IPS-18c (cell line): Measurements from ENCODE around the gene GRP.

Experiments
- H3K4me3 ChIP-seq: 2 replicates; pipeline ENCODE4 v1.7.0; 2013; ENCODE audit warnings: low read depth, mild to moderate bottlenecking, low read length, moderate library complexity; ENCODE audit not compliant: insufficient read depth
- H3K9me3 ChIP-seq: one replicate; pipeline ENCODE4 v1.6.1; 2013; ENCODE audit warnings: mild to moderate bottlenecking, low read length, moderate library complexity; ENCODE audit not compliant: control insufficient read depth, insufficient read depth

Gene GRP

GRCh38 chr18:59219672-59220163 is at the start of gene GRP:
Gene GRP (plus strand): TSS chr18:59220158. CDS start chr18:59220266, 108 bp downstream.
- Histone ChIP-seq H3K9me3 (no peaks in the 10 kb centered on the region), H3K4me3 (peak within 1 kb of the TSS; percentile 47)

DNA sequence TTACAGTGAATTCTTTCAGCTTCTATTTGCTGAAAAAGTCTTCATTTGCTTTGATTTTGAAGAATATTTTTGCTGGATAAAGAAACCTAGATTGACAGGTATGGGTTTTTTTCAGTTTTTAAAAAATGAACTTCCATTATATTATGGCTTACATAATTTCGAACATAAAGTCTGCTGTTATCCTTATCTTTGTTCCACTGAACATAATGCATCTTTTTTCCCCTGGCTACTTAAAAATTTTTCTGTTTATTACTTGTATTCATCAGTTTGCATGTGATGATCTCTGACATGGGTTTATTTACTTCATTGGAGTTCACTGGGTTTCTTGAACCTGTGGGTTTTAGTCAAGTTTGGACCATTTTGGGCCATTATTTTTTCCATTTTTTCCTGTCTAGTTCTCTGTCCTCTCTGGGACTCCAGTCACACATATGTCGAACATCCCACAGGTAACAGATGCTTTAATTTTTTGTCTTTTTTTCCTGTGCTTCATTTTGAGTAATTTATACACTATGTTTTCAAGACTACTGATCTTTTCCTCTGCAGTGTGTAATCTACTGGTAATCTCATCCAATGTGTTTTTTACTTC is 47.2 kb upstream of the GRP start:
- Histone ChIP-seq H3K9me3 (no peaks in the 10 kb centered on the region), H3K4me3 (no peak overlapping the region)

DNA sequence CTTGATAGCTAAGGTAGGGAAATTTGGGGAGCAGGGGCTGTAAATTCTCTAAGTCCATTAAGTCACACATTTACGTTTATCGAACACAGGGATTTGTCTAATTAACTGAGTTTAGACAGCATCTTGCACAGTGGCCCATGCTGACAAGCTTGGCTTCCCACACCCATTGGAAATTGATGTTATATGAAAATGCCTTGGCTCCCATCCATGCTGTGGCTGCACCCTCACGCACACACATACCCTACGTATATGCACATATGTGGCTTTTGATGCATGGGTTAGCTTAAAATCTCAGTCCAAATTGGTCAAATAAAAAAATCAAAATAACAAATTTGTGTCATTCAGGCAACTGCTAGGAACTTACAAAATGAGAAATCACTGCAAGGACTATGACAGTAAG is 42.5 kb upstream of the GRP start:
- H3K4me3 ChIP-seq: no peak overlapping the region
- H3K9me3 ChIP-seq: peaks cover 2% of the 10 kb centered on the region

DNA sequence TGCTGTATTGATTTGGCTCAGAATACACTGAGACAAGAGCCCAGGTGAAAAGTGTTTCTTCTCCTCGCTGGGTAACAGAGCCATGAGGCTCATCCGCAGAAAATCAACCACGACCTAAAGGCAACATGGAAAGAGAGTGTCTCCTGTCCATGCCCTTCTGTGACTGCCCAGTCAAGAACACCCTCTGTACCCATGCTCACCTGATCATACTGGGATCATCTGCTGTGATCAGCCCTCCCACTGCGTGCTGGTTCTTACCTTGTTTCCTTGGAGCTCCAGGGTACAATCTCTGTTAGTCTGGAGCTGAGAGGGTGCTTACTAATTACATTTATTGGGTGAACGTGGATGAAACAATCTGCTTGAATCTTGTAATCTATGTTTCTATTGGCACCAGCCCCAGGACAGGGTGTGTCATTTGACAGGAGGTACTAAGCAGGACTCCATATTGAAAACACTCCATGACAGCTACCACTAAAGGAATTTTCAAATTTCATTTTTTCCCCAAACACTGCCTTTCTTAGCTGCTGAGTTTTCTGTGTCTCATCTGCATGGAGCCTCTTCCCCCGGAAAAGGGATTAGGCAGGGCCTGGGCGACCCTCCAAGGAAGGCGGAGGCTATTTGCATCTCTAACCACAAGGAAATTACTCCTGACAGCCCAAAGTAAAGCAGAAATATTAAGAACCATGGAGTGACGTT is 39.7 kb upstream of the GRP start:
- H3K9me3 ChIP-seq: peaks cover 2% of the 10 kb centered on the region
- H3K4me3 ChIP-seq: no peak overlapping the region

DNA sequence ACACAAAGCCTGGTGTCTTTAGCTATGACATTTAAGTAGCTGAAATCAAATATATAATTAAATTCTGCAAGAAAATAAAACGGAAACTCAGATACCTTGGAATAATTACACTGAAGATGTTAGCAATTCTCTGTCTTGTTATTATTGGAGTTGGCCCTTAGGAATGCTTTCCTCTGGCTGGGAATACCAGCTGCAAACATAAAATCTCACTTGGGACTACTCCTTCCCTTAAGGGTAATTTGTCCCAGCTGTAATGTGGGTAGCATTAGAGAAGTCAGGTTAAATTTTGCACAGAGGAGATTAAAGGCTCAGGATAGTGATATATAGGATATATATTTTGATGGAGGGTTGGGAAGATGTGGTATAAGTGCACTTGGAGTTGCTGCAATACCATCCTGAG is 37.3 kb upstream of the GRP start:
- Histone ChIP-seq H3K4me3 (no peak overlapping the region), H3K9me3 (peaks cover 2% of the 10 kb centered on the region)

DNA sequence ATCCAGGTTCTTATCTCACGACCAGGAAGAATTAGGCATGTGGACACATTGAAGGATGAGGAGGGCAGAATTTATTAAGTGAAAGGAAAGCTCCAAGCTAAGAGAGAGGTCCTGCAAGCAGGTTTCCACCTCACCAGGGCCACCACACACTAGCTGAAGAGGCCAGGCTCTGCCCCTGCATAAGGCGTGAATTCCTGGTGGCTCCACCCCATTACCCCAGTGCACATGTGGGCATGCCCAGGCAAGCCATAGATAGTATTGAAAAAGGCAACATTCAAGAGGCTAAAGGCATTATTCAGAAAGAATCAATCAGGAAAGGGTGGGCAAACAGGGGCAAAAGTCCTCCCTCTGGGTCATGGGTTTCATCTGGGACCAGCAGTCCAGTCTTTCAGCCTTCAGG is 30.9 kb upstream of the GRP start:
- H3K4me3 ChIP-seq: no peak overlapping the region; the same call in 1 of the 2 replicates
- H3K9me3 ChIP-seq: peaks cover 3% of the 10 kb centered on the region

DNA sequence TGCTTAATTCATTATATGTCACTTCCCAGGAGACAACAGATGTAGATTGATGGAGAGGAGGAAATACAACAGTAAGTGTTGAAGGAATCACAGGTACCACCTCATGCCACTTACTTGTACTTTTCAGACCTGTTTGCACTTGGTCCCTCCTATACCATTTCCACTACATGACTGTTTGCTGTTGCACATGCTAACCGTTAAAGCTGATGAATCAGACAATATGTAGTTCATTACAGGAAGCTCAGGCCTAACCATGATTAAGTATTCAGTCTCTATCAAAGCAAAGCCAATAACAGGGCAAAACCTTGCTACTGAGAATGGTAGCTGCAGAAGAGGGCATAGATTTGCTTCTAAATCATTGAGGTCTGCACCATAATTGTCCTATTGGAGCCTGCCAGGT is 30.2 kb upstream of the GRP start:
- Histone ChIP-seq H3K9me3 (peaks cover 3% of the 10 kb centered on the region), H3K4me3 (no peak overlapping the region)

- H3K9me3 ChIP-seq: no peaks in the 10 kb centered on the region
- H3K4me3 ChIP-seq: no peak overlapping the region
These were observed 23.7 kb upstream of the GRP start for GRCh38 chr18:59196161-59196725.

DNA sequence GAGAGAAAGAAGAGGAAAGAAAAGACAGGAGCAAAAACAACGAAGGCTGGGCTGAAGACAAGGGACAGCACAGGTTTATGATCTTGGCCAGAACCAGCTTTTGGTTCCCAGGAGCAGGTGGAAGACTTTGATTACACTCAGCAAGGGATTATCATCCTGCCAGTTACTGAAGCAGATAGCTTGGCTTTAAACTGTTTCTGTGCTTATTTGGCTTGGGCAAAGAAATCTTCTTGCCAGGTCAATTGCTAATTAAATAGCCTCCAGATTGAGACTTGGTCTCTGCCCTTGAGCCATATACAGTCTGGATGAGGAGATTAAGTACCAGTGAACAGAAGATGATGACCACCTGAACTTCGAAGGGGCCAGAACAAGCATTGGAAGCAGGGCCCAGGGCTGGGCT is 22.3 kb upstream of the GRP start:
- H3K4me3 ChIP-seq: no peak overlapping the region

GRCh38 chr18:59198215-59198614 is 21.7 kb upstream of the GRP start:
- Histone ChIP-seq H3K4me3 (no peak overlapping the region), H3K9me3 (no peaks in the 10 kb centered on the region)

More for the DNA sequence above, 22.3 kb upstream of the GRP start:
- no peaks in the 10 kb centered on the region for H3K9me3 ChIP-seq

GRCh38 chr18:59200787-59201186 is 19.2 kb upstream of the GRP start:
- H3K9me3 ChIP-seq: no peaks in the 10 kb centered on the region
- H3K4me3 ChIP-seq: no peak overlapping the region

GRCh38 chr18:59202258-59202820 is 17.6 kb upstream of the GRP start:
- Histone ChIP-seq H3K4me3 (no peak overlapping the region), H3K9me3 (no peaks in the 10 kb centered on the region)

GRCh38 chr18:59207506-59207905 is 12.5 kb upstream of the GRP start:
- no peaks in the 10 kb centered on the region for H3K9me3 ChIP-seq
- H3K4me3 ChIP-seq: no peak overlapping the region

- no peaks in the 10 kb centered on the region for H3K9me3 ChIP-seq
These were observed 11.3 kb upstream of the GRP start for GRCh38 chr18:59208602-59209125.

GRCh38 chr18:59210299-59210698 is 9.7 kb upstream of the GRP start:
- no peaks in the 10 kb centered on the region for H3K9me3 ChIP-seq
- H3K4me3 ChIP-seq: no peak overlapping the region

More at GRCh38 chr18:59208602-59209125, 11.3 kb upstream of the GRP start:
- no peak overlapping the region for H3K4me3 ChIP-seq

DNA sequence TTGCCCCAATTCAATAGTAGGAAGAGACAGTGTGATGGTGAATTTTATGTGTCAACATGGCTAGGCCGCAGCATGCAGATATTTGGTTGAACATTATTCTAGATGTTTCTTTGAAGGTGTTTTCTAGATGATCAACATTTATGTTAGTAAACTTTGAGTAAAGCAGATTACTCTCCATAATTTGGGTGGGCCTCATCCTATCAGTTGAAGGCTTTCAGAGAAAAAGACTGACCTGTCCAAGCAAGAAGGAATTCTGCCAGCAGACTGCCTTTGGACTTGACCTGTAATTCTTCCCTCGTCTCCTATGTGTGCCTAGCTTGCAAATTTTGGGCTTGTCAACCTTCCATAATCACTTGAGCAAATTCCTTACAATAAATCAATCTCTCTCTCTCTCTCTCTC is 8.3 kb upstream of the GRP start:
- H3K9me3 ChIP-seq: no peaks in the 10 kb centered on the region
- H3K4me3 ChIP-seq: no peak overlapping the region

DNA sequence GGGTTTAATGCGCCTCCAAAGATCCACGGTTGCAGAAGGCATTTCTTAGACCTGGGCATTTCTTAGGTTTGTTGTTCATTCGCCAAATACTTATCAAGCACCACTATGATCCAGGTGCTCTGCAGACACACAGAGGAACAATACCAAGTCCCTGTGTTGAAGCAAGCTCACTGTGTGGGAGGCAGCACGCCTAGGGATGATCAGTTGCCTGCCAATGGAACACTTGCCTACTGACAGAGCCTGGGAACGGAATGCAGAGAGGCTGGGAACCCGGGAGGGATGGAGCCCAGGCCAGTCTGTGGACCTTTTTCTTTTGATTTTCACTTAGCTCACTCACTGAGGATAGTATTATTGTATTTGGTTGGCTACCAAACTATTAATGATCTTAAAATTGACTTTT is 1.9 kb upstream of the GRP start:
- no peak overlapping the region for H3K4me3 ChIP-seq
- H3K9me3 ChIP-seq: no peaks in the 10 kb centered on the region
